ENCODE results near the gene IPP. TPM values are rescaled to one million over a fixed set of nuclear protein-coding genes. Genes with fewer than 3 reads are reported as not detected.

IPP gene
- polyA plus RNA-seq, 1 donor (not counting 4 experiments of a cell fraction or from before 2014, with no cell fraction given) = 10.0 TPM

DNA sequence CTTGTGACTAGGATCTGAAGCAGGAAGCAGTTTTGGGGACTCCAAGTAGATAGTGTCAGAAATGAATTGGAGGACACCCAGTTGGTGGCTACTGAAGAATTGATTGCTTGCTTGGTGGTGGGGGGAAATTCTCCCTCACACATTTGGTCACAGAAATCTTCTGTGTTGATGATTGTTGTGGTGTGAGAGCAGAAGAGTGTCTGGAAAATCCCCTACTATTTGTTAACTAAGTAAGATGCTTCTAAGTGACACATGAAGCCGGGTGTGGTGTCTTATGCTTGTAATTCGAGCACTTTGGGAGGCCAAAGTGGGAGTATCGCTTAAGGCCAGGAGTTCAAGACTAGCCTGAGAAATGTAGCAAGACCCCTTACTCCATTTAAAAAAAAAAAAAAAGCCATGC is 22.5 kb upstream of the IPP start:
- no peak for DNase-seq (ENCODE audit: low read depth, low spot score)
- dilution Hi-C loops (cut with MboI; ENCODE audit: extremely low pct_ligation_motif_present, low sequenced_read_pairs) = no loop called here
- Histone ChIP-seq H3K9me1 (ENCODE audit: control insufficient read depth, extremely low read depth, insufficient read depth, low read length) (no peaks in the 10 kb centered on the region), H2AFZ (ENCODE audit: control insufficient read depth, low read length) (no peak overlapping the region), H3K79me2 (ENCODE audit: control insufficient read depth, insufficient read depth, low read length) (no peaks in the 10 kb centered on the region), H3K4me3 (ENCODE audit: control insufficient read depth in 2 of 3, extremely low read depth in 1 of 3, insufficient read depth in 2 of 3, low read depth in 1 of 3, low read length in 3 of 3) (no peak overlapping the region), H3K4me1 (ENCODE audit: control insufficient read depth, extremely low read depth, insufficient read depth, low read length) (peaks cover 6% of the 10 kb centered on the region), H3K27ac (ENCODE audit: control insufficient read depth, insufficient read depth, low read length) (no peak overlapping the region), H3K36me3 (ENCODE audit: control insufficient read depth in 2 of 2, extremely low read depth in 1 of 2, insufficient read depth in 2 of 2, low read length in 2 of 2) (no peaks in the 10 kb centered on the region), H3K4me2 (ENCODE audit: control insufficient read depth, extremely low read depth, insufficient read depth, low read depth, low read length) (no peak overlapping the region), H4K20me1 (ENCODE audit: control insufficient read depth, extremely low read depth, insufficient read depth, low read length) (no peaks in the 10 kb centered on the region), H3K9ac (ENCODE audit: control insufficient read depth, extremely low read depth, insufficient read depth, low read length) (no peak overlapping the region), H3K9me3 (ENCODE audit: control insufficient read depth, low read depth, low read length) (no peaks in the 10 kb centered on the region), H3K27me3 (ENCODE audit: control insufficient read depth, extremely low read depth, insufficient read depth, low read length) (no peaks in the 10 kb centered on the region)
- TF ChIP-seq, protein P1, sequence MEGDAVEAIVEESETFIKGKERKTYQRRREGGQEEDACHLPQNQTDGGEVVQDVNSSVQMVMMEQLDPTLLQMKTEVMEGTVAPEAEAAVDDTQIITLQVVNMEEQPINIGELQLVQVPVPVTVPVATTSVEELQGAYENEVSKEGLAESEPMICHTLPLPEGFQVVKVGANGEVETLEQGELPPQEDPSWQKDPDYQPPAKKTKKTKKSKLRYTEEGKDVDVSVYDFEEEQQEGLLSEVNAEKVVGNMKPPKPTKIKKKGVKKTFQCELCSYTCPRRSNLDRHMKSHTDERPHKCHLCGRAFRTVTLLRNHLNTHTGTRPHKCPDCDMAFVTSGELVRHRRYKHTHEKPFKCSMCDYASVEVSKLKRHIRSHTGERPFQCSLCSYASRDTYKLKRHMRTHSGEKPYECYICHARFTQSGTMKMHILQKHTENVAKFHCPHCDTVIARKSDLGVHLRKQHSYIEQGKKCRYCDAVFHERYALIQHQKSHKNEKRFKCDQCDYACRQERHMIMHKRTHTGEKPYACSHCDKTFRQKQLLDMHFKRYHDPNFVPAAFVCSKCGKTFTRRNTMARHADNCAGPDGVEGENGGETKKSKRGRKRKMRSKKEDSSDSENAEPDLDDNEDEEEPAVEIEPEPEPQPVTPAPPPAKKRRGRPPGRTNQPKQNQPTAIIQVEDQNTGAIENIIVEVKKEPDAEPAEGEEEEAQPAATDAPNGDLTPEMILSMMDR (optimal IDR thresholded peaks at IDR 0.05 in 1 of 3, IDR thresholded peaks at IDR 0.05 in 1 of 3, conservative IDR thresholded peaks at IDR 0.05 in 1 of 3; ENCODE audit: extremely low read depth in 1 of 3, insufficient read depth in 2 of 3, low read length in 3 of 3) = no peak
- TF ChIP-seq EZH2 (IDR thresholded peaks at IDR 0.05; ENCODE audit: low read length) = no peak
- no peak for FAIRE-seq

DNA sequence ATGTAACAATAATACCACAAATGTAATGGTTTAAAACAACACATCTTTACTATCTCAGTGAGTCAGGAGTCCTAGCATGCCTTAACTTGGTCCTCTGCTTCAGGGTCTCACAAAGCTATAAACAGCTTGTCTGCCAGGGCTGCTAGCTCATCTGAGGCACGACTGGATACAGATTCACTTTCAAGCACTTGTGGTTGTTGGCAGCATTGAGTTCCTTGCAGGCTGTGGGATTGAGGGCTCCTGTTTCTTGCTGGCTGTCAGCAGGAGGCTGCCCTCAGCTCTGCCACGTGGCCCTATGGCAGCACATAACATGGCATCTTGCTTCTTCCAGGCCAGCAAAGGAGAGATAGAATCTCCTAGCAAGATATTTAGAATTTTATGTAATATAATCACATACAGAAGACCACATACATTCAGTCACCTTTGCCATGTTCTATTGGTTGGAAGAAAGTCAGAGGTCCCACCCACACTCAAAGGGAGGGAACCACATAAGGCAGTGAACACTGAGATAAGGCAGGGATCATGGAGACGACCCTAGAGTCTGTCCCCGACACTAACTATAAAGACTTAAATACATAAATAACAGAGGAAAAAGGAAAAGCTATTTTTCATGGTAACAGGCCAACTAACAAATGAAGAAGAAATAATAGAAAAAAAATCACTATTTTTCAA is 18.9 kb upstream of the IPP start:
- Histone ChIP-seq H3K9me3 (ENCODE audit: control insufficient read depth, low read depth, low read length) (no peaks in the 10 kb centered on the region), H3K79me2 (ENCODE audit: control insufficient read depth, insufficient read depth, low read length) (no peaks in the 10 kb centered on the region), H3K36me3 (ENCODE audit: control insufficient read depth in 2 of 2, extremely low read depth in 1 of 2, insufficient read depth in 2 of 2, low read length in 2 of 2) (no peaks in the 10 kb centered on the region), H3K27me3 (ENCODE audit: control insufficient read depth, extremely low read depth, insufficient read depth, low read length) (no peaks in the 10 kb centered on the region), H3K4me3 (ENCODE audit: control insufficient read depth in 2 of 3, extremely low read depth in 1 of 3, insufficient read depth in 2 of 3, low read depth in 1 of 3, low read length in 3 of 3) (no peak overlapping the region), H3K4me1 (ENCODE audit: control insufficient read depth, extremely low read depth, insufficient read depth, low read length) (peaks cover 6% of the 10 kb centered on the region), H3K9me1 (ENCODE audit: control insufficient read depth, extremely low read depth, insufficient read depth, low read length) (no peaks in the 10 kb centered on the region), H3K4me2 (ENCODE audit: control insufficient read depth, extremely low read depth, insufficient read depth, low read depth, low read length) (peak overlapping the region; percentile 36), H3K9ac (ENCODE audit: control insufficient read depth, extremely low read depth, insufficient read depth, low read length) (no peak overlapping the region), H4K20me1 (ENCODE audit: control insufficient read depth, extremely low read depth, insufficient read depth, low read length) (no peaks in the 10 kb centered on the region), H3K27ac (ENCODE audit: control insufficient read depth, insufficient read depth, low read length) (no peak overlapping the region), H2AFZ (ENCODE audit: control insufficient read depth, low read length) (no peak overlapping the region)
- FAIRE-seq (peak; percentile 53), DNase-seq (ENCODE audit: low read depth, low spot score) (peak; percentile 19)
- no peak for TF ChIP-seq EZH2 (IDR thresholded peaks at IDR 0.05; ENCODE audit: low read length)
- TF ChIP-seq, protein P1 (optimal IDR thresholded peaks at IDR 0.05 in 1 of 3, IDR thresholded peaks at IDR 0.05 in 1 of 3, conservative IDR thresholded peaks at IDR 0.05 in 1 of 3; ENCODE audit: extremely low read depth in 1 of 3, insufficient read depth in 2 of 3, low read length in 3 of 3) = no peak
- dilution Hi-C loops (cut with MboI; ENCODE audit: extremely low pct_ligation_motif_present, low sequenced_read_pairs) = no loop called here
